ENCODE results near the gene NDUFB10. TPM values are rescaled to one million over a fixed set of nuclear protein-coding genes. Genes with fewer than 3 reads are reported as not detected.

The NDUFB10 gene
- total RNA-seq, 1 experiment from 2014 or later = 287 TPM

GRCh38 chr16:1911467-1912214 is 47.7 kb upstream of the NDUFB10 start:
- ATAC-seq (no peak), DNase-seq (ENCODE audit: low read depth, low spot score) (no peak)
- Histone ChIP-seq H3K36me3 (ENCODE audit: control insufficient read depth, insufficient read depth, low read length) (no peaks in the 10 kb centered on the region), H3K4me3 (ENCODE audit: low read depth in 2 of 2, low read length in 2 of 2) (no peak overlapping the region), H3K9me3 (ENCODE audit: control insufficient read depth, insufficient read depth, low read depth, low read length) (no peaks in the 10 kb centered on the region), H3K27me3 (ENCODE audit: control insufficient read depth, insufficient read depth, low read length) (no peaks in the 10 kb centered on the region), H3K4me1 (ENCODE audit: control insufficient read depth, insufficient read depth, low read length) (peaks cover 3% of the 10 kb centered on the region), H3K27ac (ENCODE audit: low read length) (no peak overlapping the region)
- TF ChIP-seq POLR2AphosphoS5 (IDR thresholded peaks at IDR 0.05; ENCODE audit: low read depth, low read length) = no peak
- TF ChIP-seq CTCF (IDR thresholded peaks at IDR 0.05) = no peak
- TF ChIP-seq SIN3A (IDR thresholded peaks at IDR 0.05; ENCODE audit: borderline replicate concordance, insufficient read depth, low read depth, low read length) = no peak
- no peak for TF ChIP-seq TCF7L2 (IDR thresholded peaks at IDR 0.05; ENCODE audit: low read depth, low read length)
- no peak for TF ChIP-seq REST (IDR thresholded peaks at IDR 0.05; ENCODE audit: insufficient read depth in 1 of 2, low read depth in 2 of 2, low read length in 1 of 2)
- in situ Hi-C loops (cut with HindIII; ENCODE audit: low pct_unique_long_range_greater_than_20kb, low sequenced_read_pairs) (no loop called here), intact Hi-C loops (cut with micrococcal nuclease; ENCODE audit: unreplicated experiment) (no loop called here)
- POLR2A ChIA-PET = no interaction called here
- CTCF ChIA-PET = no interaction called here
- no TSS peak for BruUV-seq (replicated peaks)

- BruUV-seq (replicated peaks) = no TSS peak
Measured at GRCh38 chr16:1912215-1912543, 47.2 kb upstream of the NDUFB10 start.

More at GRCh38 chr16:1912215-1912543, 47.2 kb upstream of the NDUFB10 start:
- DNase-seq (ENCODE audit: low read depth, low spot score) (no peak), ATAC-seq (no peak)
- Histone ChIP-seq H3K4me1 (ENCODE audit: control insufficient read depth, insufficient read depth, low read length) (peaks cover 3% of the 10 kb centered on the region), H3K9me3 (ENCODE audit: control insufficient read depth, insufficient read depth, low read depth, low read length) (no peaks in the 10 kb centered on the region), H3K27ac (ENCODE audit: low read length) (no peak overlapping the region), H3K27me3 (ENCODE audit: control insufficient read depth, insufficient read depth, low read length) (no peaks in the 10 kb centered on the region), H3K36me3 (ENCODE audit: control insufficient read depth, insufficient read depth, low read length) (no peaks in the 10 kb centered on the region), H3K4me3 (ENCODE audit: low read depth in 2 of 2, low read length in 2 of 2) (no peak overlapping the region)
- in situ Hi-C loops (cut with HindIII; ENCODE audit: low pct_unique_long_range_greater_than_20kb, low sequenced_read_pairs) = no loop called here
- CTCF ChIA-PET = no interaction called here
- TF ChIP-seq TCF7L2 (IDR thresholded peaks at IDR 0.05; ENCODE audit: low read depth, low read length) (no peak), CTCF (IDR thresholded peaks at IDR 0.05) (no peak), POLR2AphosphoS5 (IDR thresholded peaks at IDR 0.05; ENCODE audit: low read depth, low read length) (no peak), SIN3A (IDR thresholded peaks at IDR 0.05; ENCODE audit: borderline replicate concordance, insufficient read depth, low read depth, low read length) (no peak), REST (IDR thresholded peaks at IDR 0.05; ENCODE audit: insufficient read depth in 1 of 2, low read depth in 2 of 2, low read length in 1 of 2) (no peak)
- intact Hi-C loops (cut with micrococcal nuclease; ENCODE audit: unreplicated experiment) = no loop called here
- POLR2A ChIA-PET = no interaction called here
